Measurements from ENCODE around the gene HSBP1.

DNA sequence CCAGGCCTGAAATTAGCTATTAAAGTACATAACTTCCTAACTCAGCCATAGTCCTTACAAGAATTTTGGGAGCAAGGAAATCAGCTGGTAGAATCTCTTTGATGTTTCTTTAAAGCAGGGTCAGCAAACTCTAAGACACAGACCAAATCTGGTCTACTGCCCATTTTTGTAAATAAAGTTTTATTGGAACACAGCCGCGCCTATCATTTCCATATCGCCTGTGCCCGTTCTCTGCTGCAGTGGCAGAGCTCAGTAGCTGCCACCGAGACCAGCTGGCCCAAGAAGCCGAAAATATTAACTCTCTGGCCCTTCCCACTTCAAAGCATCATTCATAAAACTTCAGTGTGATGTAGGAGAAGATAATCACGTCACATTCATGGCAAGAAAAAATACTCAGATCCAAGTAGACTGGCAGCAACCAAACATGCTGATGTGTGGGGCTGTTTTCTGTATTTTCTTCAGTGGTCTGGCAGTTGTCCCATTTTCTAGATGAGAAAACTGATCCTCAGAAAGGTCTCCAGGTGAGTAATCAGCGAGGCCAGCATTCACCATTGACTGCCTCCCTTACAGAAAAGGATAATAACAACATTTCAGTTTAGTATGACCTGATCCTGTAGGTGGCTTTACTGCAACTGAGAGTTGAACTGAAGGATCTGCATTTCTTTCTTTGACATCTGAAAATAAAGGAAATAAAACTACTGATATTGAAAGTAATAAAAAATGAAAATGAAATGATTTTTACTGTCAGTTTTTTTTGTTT lies 18.0 kb upstream of the HSBP1 start:
- TF ChIP-seq, protein P1, sequence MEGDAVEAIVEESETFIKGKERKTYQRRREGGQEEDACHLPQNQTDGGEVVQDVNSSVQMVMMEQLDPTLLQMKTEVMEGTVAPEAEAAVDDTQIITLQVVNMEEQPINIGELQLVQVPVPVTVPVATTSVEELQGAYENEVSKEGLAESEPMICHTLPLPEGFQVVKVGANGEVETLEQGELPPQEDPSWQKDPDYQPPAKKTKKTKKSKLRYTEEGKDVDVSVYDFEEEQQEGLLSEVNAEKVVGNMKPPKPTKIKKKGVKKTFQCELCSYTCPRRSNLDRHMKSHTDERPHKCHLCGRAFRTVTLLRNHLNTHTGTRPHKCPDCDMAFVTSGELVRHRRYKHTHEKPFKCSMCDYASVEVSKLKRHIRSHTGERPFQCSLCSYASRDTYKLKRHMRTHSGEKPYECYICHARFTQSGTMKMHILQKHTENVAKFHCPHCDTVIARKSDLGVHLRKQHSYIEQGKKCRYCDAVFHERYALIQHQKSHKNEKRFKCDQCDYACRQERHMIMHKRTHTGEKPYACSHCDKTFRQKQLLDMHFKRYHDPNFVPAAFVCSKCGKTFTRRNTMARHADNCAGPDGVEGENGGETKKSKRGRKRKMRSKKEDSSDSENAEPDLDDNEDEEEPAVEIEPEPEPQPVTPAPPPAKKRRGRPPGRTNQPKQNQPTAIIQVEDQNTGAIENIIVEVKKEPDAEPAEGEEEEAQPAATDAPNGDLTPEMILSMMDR (IDR thresholded peaks at IDR 0.05), result no peak
- no peak for TF ChIP-seq POLR2A (IDR thresholded peaks at IDR 0.05)

Measured in lower leg skin (tissue), 3 donors.